Stimulated activated CD4-positive, alpha-beta T cell treated with anti-CD3 and anti-CD28 coated beads, Interleukin-4, amount 100 ng/mL, for 48 hours (primary cell): ENCODE data around the gene RAD51AP2.

ENCODE experiments used
- DNase-seq, 2 donors: peaks; one replicate each; pipeline ENCODE4 v3.0.0-alpha.2; 2020; ENCODE audit warnings: low read depth in 2 of 2

The RAD51AP2 gene

GRCh38 chr2:17470855-17471641 lies 47.2 kb downstream of the RAD51AP2 start:
- no peak for DNase-seq

GRCh38 chr2:17461087-17461475 lies 57.2 kb downstream of the RAD51AP2 start:
- no peak for DNase-seq
